ENCODE measurements around the gene ETV2.
A peak's percentile ranks its signal among the peaks of the same experiment; 100 is the strongest.
"Not testable (repeated sequence)": the region's sequence is repeated elsewhere in the genome, so short reads cannot be mapped to it uniquely, and the experiment has no call there.

Gene ETV2

DNA sequence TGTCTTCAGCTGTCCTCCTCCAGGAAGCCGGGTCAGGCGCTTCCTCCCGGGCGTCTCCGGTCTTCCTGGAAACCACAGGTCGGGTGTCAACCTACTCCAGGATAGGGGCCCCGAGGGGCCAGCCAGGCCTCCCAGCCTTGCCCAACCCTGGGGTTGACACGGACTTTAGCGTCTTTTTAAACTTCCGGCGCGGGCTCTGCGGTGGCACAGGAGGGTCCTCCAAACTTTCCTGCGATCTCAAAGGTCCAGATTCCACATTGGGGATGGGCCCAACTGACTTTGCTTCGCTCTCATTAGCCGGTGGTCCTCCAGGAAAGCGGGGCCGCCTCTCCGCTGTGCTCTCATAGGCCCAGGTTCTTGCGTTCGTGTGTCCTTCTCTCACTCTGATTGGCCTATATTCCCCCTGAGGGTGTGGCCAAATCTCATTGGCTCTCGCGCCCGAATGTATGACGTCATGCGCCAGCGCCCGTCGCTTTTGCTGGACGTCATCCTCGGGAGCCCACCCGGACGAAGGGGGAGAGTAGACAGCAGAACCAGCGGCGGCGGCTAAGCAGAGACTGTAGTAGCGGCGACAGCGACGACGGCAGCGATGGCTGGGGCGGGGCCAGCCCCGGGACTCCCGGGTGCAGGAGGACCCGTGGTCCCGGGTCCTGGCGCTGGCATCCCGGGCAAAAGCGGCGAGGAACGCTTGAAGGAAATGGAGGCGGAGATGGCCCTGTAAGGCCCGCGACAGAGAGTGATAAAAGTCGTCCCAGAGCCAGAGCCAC is 12.8 kb upstream of the ETV2 start, which contains the start of gene RBM42:
RBM42 (plus strand) TSS at position 472 of the 767 bp plus-strand sequence; CDS start at position 590, 118 bp downstream.
- peak; percentile 99 for DNase-seq

DNA sequence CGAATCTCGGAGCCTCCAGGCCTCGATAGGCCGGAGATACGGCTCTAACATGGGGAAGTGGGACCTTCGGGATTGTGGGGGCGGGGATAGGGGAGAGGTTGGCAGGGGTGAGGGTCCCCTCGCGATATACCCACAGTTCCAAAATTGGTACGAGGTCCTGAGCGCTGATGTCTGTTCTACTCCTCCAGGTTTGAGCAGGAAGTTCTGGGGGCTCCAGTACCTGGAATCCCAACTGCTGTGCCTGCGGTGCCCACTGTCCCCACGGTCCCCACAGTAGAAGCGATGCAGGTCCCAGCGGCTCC is 12.3 kb upstream of the ETV2 start:
- DNase-seq, result no peak

DNA sequence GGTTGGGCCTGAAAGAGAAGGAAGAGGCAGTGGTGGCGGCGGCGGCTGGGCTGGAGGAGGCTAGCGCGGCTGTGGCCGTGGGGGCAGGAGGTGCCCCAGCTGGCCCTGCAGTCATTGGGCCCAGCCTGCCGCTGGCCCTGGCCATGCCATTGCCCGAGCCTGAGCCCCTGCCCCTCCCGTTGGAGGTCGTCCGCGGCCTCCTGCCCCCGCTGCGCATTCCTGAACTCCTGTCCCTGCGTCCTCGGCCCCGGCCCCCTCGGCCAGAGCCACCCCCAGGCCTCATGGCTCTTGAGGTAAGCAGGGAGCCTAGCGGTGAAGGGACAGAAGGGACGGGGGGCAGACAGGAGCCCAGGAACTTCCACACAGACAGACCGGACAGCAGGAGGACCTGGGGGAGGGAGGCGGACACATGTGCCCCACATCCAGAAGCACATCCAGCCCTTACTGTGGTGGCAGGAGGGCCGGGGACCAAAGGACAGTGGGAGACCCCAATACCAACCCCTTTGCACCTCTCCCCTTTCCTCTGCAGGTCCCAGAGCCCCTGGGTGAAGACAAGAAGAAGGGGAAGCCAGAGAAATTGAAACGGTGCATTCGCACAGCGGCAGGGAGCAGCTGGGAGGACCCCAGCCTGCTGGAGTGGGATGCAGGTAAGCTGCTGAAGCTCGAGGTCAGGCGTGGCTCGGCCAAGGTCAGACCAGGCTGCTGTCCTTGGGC is 7.7 kb upstream of the ETV2 start:
- DNase-seq, result no peak

DNA sequence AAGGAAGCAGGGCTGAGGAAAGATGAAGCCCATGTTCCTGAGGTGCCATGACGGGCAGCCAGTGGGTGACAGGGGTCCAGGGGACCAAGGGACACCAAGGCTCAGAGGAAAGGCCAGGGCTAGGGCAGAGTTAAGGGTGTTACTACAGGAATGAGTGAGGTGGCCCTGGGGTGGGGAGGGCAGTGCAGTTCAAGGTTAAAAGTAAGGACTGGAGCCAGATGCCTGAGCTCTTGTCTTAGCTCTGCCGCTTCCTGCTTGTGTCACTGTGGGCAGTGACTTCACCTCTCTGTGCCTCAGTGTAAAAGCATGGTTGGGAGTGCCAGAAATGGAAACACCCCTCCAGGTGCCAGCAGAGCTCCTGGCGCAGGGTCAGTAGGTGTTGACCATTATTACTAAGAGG is 4.9 kb upstream of the ETV2 start:
- no peak for DNase-seq

DNA sequence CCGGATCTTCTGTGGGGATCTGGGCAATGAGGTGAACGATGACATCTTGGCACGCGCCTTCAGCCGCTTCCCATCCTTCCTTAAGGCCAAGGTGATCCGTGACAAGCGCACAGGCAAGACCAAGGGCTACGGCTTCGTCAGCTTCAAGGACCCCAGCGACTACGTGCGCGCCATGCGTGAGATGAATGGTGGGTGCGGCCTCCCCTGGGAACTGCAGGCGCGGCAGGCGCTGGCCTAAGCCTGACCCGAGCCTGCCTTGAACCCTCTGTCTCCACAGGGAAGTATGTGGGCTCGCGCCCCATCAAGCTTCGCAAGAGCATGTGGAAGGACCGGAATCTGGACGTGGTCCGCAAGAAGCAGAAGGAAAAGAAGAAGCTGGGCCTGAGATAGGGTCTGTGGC is 4.4 kb upstream of the ETV2 start:
- DNase-seq, result no peak

GRCh38 chr19:35639321-35639639 is 2.3 kb upstream of the ETV2 start:
- DNase-seq, result no peak

GRCh38 chr19:35639863-35640262 is 1.7 kb upstream of the ETV2 start:
- DNase-seq, result no peak

- DNase-seq, result no peak
Measured at GRCh38 chr19:35642312-35642711, 767 bp downstream of the ETV2 start.

GRCh38 chr19:35642798-35643254 is 1.3 kb downstream of the ETV2 start:
- DNase-seq, result no peak

- peak; percentile 81 for DNase-seq
Measured at GRCh38 chr19:35643255-35644205, 2.0 kb downstream of the ETV2 start.

- DNase-seq, result peak; percentile 99
Measured at GRCh38 chr19:35644206-35644986, 2.9 kb downstream of the ETV2 start.

DNA sequence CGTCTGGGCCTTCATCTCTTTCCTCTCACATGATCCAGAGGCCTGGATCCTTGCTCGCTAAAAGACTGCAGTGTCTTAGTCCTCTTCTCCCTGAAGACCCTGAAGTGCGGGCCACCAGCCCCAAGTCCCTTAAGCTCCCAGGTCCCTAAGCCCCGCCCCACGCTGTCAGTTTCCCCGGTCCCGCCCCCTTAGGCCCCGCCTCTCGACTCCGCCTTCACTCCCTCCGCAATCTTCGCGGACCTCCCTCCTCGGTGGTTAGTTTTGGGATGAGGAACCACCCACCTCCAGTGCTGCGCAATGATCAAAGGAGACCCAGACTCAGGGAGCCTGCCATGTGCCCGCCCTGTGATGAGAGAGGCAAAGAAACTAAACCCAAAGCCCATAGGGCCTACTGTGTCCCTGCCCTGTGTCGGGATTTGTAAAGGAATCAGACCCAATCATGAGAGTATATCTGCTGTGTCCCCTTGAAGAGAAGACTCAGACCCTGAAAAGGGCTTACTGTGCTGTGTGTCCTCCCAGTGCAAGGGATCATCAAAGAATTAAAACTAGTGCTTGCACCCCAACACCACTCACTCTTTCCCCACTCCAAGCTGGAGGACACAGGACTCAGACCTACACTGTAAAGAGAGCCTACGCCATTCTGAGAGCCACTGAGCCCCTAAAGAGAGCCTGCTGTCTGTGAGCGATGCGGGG is 3.6 kb downstream of the ETV2 start:
- peak; percentile 83 for DNase-seq

DNA sequence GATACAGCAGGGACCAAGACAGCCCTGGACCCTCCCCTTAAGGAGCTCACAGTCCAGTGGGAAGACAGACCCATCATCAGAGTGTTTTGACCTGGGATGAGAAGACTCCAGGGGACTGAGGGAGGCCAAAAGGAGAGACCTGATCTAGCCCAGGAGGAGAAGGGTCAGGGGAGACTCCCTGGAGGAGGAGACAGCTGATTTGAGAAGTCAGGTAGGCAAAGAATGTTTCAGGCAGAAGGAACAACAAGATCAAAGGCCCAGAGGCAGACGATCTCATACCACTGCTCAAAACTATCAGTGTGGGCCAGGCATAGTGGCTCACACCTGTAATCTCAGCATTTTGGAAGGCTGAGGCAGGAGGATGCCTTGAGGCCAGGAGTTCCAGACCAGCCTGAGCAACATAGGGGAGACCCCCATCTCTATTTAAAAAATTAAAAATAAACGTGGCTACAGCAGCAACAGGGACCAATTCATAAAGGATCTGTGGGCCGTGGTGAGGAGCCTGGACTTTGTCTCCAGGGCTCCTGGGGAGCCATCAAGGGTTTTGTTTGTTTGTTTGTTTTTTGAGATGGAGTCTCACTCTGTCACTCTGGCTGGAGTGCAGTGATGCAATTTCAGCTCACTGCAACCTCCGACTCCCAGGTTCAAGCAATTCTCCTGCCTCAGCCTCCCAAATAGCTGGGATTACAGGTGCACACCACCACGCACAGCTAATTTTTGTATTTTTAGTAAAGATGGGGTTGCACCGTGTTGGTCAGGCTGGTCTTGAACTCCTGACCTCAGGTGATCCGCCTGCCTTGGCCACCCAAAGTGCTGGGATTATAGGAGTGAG is 4.4 kb downstream of the ETV2 start:
- DNase-seq, result no peak

- DNase-seq, result peak; percentile 98
Measured at GRCh38 chr19:35648017-35648961, 6.7 kb downstream of the ETV2 start, which contains the start of gene COX6B1. Gene COX6B1, plus strand, starts transcription at chr19:35648323. Its CDS starts 2,921 bp downstream, at chr19:35651244.

- DNase-seq, result no peak
Measured at GRCh38 chr19:35650581-35650980, 9.0 kb downstream of the ETV2 start.

- not testable (repeated sequence) for DNase-seq
Measured at GRCh38 chr19:35654828-35655227, 13.3 kb downstream of the ETV2 start.

DNA sequence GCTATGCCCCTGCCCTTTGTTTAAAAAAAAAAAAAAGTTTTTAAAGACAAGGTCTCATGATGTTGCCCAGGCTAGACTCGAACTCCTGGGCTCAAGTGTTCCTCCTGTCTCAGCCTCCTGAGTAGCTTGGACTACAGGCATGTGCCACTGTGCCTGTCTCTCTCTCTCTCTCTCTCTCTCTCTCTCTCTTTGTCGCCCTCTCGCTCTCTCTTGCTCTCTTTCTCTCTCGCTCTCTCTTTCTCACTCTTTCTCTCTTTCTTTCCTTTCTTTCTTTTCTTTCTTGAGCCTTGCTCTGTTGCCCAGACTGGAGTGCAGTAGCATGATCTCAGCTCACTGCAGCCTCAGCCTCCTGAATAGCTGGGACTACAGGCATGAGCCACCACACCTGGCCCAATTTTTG is 14.1 kb downstream of the ETV2 start:
- DNase-seq, result no peak

DNA sequence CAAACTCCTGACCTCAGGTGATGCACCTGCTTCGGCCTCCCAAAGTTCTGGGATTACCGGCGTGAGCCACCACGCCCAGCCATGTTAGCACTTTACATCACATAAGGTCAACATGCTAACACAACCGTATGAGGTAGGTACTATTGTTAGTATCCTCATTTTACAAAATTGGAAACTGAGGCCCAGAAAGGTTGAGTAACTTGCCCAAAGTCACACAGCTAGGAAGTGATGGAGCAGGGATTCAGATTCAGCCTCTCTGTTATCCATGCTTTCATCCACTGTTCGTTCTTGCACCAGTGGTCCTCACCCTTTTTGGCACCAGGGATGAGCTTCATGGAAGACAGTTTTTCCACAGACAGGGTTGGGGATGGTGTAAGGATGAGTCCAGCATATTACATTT is 15.2 kb downstream of the ETV2 start:
- DNase-seq, result no peak

DNA sequence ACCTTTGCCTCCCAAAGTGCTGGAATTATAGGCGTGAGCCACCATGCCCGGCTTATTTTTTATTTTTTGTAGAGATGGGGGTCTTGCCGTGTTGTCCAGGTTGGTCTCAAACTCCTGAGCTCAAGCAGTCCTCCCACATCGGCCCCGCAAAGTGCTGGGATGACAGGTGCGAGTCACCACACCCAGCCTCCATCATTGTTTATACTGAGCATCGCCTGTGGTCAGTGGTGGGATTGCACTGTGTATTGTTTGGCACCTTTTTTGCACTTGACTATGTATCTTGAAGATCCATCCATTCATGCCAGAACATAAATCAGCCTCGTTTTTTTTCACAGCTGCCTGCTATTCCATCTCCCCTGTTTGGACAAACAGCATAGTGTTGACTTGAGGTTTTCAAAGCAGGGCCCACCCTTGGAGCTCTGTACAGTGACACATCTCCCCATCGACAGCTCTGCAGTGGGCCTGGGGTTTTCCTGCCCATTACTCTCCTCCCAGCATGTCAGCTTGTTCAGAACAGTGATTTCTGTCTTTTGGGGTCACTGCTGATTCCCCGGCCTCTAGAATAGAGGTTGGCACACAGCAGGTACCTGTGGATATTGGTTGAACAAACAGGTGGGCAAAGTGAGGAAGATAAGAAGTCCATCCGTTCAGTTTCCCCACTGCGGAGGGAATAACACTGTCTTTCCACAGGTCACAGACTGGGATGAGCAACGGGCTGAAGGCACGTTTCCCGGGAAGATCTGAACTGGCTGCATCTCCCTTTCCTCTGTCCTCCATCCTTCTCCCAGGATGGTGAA is 16.6 kb downstream of the ETV2 start:
- DNase-seq, result no peak
